ENCODE measurements around the gene PAK5.

The PAK5 gene

GRCh38 chr20:9838378-9839295 lies at the start of gene PAK5:
TSS of gene PAK5 (minus strand) at chr20:9839076. CDS start at chr20:9644328, 194,748 bp downstream.
- peak; percentile 18 for DNase-seq (ENCODE audit: low read depth)
- no peak within 1 kb of the TSS for H3K4me3 ChIP-seq (replicated peaks; ENCODE audit: low read depth, low read length)

GRCh38 chr20:9887706-9888105 lies 48.8 kb upstream of the PAK5 start:
- TF ChIP-seq CTCF (IDR thresholded peaks at IDR 0.05; ENCODE audit: low read length, missing control alignments) = no peak
- H3K4me3 ChIP-seq (replicated peaks; ENCODE audit: low read depth, low read length) = no peak overlapping the region
- DNase-seq (ENCODE audit: low read depth) = no peak

More at GRCh38 chr20:9838378-9839295, at the start of gene PAK5:
- no peak for TF ChIP-seq CTCF (IDR thresholded peaks at IDR 0.05; ENCODE audit: low read length, missing control alignments)

GRCh38 chr20:9886227-9886626 lies 47.4 kb upstream of the PAK5 start:
- no peak overlapping the region for H3K4me3 ChIP-seq (replicated peaks; ENCODE audit: low read depth, low read length)
- no peak for TF ChIP-seq CTCF (IDR thresholded peaks at IDR 0.05; ENCODE audit: low read length, missing control alignments)
- no peak for DNase-seq (ENCODE audit: low read depth)

- DNase-seq (ENCODE audit: low read depth) = no peak
- H3K4me3 ChIP-seq (replicated peaks; ENCODE audit: low read depth, low read length) = no peak overlapping the region
- no peak for TF ChIP-seq CTCF (IDR thresholded peaks at IDR 0.05; ENCODE audit: low read length, missing control alignments)
Measured at GRCh38 chr20:9884666-9885065, 45.8 kb upstream of the PAK5 start.

GRCh38 chr20:9884061-9884460 lies 45.2 kb upstream of the PAK5 start:
- H3K4me3 ChIP-seq (replicated peaks; ENCODE audit: low read depth, low read length) = no peak overlapping the region
- no peak for DNase-seq (ENCODE audit: low read depth)
- TF ChIP-seq CTCF (IDR thresholded peaks at IDR 0.05; ENCODE audit: low read length, missing control alignments) = no peak

- DNase-seq (ENCODE audit: low read depth) = no peak
- no peak overlapping the region for H3K4me3 ChIP-seq (replicated peaks; ENCODE audit: low read depth, low read length)
- TF ChIP-seq CTCF (IDR thresholded peaks at IDR 0.05; ENCODE audit: low read length, missing control alignments) = no peak
Measured at GRCh38 chr20:9877932-9878495, 39.1 kb upstream of the PAK5 start.

Measured in fibroblast of pulmonary artery (primary cell).